ENCODE data around the gene ADGRD1.

GRCh38 chr12:131074221-131075083 is 120.7 kb downstream of the ADGRD1 start:
- TF ChIP-seq CTCF (IDR thresholded peaks at IDR 0.05; ENCODE audit: low read depth, low read length), result no peak
- TF ChIP-seq POLR2A (IDR thresholded peaks at IDR 0.05; ENCODE audit: extremely low read depth, insufficient read length), result no peak
- no peak for TF ChIP-seq MYC (IDR thresholded peaks at IDR 0.05; ENCODE audit: low read depth, low read length)

All from NB4 (cell line).